ENCODE measurements around the gene KRTAP5-6. TPM values are rescaled to one million over a fixed set of nuclear protein-coding genes. Genes with fewer than 3 reads are reported as not detected.
A peak's percentile ranks its signal among the peaks of the same experiment; 100 is the strongest.
"Not testable (repeated sequence)": the region's sequence is repeated elsewhere in the genome, so short reads cannot be mapped to it uniquely, and the experiment has no call there.

KRTAP5-6 gene
- total and polyA plus RNA-seq, 4 experiments from 2014 or later, result not detected

DNA sequence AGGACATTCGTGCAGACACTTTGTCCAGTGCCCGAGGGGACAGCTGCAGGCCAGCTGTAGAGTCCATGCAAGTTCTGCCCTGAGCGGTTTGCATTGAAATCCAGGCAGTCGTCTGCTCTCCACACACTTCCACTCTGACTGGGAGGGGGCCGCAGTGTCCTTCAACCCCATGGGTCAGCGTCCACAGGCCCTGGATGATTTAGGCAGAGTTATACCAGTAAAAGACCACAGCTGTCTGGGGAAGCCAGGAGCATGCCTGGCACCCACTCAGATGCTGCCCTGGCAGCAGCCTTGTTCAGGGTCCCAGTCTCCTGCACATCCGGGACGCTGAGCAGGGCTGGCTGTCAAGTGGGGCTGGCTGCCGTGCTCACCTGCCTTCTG, 40.9 kb upstream of the KRTAP5-6 start:
- peaks cover 12 to 27% of the 10 kb centered on the region in 2 donors for H3K27me3 Mint-ChIP-seq

DNA sequence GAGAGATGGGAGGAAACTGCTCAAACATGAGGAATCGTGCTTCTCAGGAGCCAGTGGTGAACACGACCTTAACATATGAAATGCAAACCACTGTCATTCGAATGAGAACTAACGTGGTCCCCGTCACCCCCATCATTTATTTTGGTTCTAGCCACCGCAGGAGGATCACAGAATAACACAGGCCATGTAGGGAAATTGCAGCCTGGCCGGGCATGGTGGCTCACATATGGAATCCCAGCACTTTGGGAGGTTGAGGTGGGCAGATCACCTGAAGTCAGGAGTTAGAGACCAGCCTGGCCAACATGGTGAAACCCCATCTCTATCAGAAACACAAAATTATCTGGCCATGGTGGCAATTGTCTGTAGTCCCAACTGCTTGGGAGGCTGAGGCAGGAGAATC, 40.3 kb upstream of the KRTAP5-6 start:
- Histone ChIP-seq H3K36me3 (ENCODE audit: insufficient read depth, low read length) (no peaks in the 10 kb centered on the region), H3K27me3 (ENCODE audit: insufficient read depth, low read length) (no peaks in the 10 kb centered on the region), H3K4me3 (ENCODE audit: low read length in 2 of 2) (no peak overlapping the region), H3K9me3 (ENCODE audit: control insufficient read depth in 1 of 2, low read length in 2 of 2) (no peaks in the 10 kb centered on the region), H3K4me1 (ENCODE audit: insufficient read depth, low read length) (peaks cover 14% of the 10 kb centered on the region), H3K27ac (ENCODE audit: low read depth, low read length) (no peak overlapping the region)
- peaks cover 6 to 15% (median 13%) of the 10 kb centered on the region in 4 donors for H3K4me1 Mint-ChIP-seq
- H3K9me3 Mint-ChIP-seq, result peaks cover 0 to 2% (median 0%) of the 10 kb centered on the region in 8 donors
- no peak for DNase-seq
- ChIA-PET POLR2A (ENCODE audit: partially characterized antibody) (no interaction called here), CTCF (ENCODE audit: partially characterized antibody) (no interaction called here)
- no peak overlapping the region for H3K4me3 Mint-ChIP-seq
- no peaks in the 10 kb centered on the region for H3K36me3 Mint-ChIP-seq
- H3K27ac Mint-ChIP-seq, result no peak overlapping the region
- H3K27me3 Mint-ChIP-seq, result peaks cover 12 to 25% of the 10 kb centered on the region in 2 donors
- intact Hi-C loops (cut with micrococcal nuclease), result no loop called here

More for the DNA sequence above, 40.9 kb upstream of the KRTAP5-6 start:
- Histone ChIP-seq H3K36me3 (ENCODE audit: insufficient read depth, low read length) (no peaks in the 10 kb centered on the region), H3K9me3 (ENCODE audit: control insufficient read depth in 1 of 2, low read length in 2 of 2) (no peaks in the 10 kb centered on the region), H3K4me1 (ENCODE audit: insufficient read depth, low read length) (peaks cover 14% of the 10 kb centered on the region), H3K27ac (ENCODE audit: low read depth, low read length) (no peak overlapping the region), H3K27me3 (ENCODE audit: insufficient read depth, low read length) (no peaks in the 10 kb centered on the region), H3K4me3 (ENCODE audit: low read length in 2 of 2) (no peak overlapping the region)
- Mint-ChIP-seq H3K9me3 (peaks cover 0 to 2% (median 0%) of the 10 kb centered on the region in 8 donors), H3K4me1 (peaks cover 6 to 15% (median 13%) of the 10 kb centered on the region in 4 donors), H3K36me3 (no peaks in the 10 kb centered on the region), H3K27ac (no peak overlapping the region), H3K4me3 (peak overlapping the region in 1 of 8 donors; percentile 26)
- intact Hi-C loops (cut with micrococcal nuclease), result no loop called here
- CTCF ChIA-PET (ENCODE audit: partially characterized antibody), result no interaction called here
- POLR2A ChIA-PET (ENCODE audit: partially characterized antibody), result no interaction called here
- DNase-seq, result no peak

DNA sequence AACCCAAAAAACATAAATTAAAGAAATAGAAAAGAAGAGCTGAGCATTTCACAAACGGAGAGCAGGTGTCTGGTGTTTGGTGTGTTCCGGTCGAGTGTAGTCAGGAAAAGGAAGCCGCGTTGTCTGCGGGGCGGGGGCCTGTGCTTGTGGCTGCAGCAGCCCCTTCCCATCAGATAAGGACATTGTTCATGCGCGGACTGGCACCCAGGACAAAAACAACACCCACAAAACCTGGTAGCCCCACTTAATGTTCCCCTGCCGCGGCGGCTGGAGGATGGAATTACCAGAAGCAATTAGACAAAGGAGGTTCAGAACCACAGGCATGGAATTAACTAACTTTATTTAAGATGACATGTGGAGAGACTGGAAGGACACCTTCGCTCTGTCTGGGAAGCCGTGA, 37.5 kb upstream of the KRTAP5-6 start:
- H3K36me3 ChIP-seq (ENCODE audit: insufficient read depth, low read length), result no peaks in the 10 kb centered on the region
- no peak overlapping the region for H3K27ac ChIP-seq (ENCODE audit: low read depth, low read length)
- H3K27me3 ChIP-seq (ENCODE audit: insufficient read depth, low read length), result no peaks in the 10 kb centered on the region
- H3K9me3 Mint-ChIP-seq, result peaks cover 0 to 4% (median 0%) of the 10 kb centered on the region in 8 donors
- no peaks in the 10 kb centered on the region for H3K36me3 Mint-ChIP-seq
- H3K9me3 ChIP-seq (ENCODE audit: control insufficient read depth in 1 of 2, low read length in 2 of 2), result no peaks in the 10 kb centered on the region
- intact Hi-C loops (cut with micrococcal nuclease), result no loop called here
- ChIA-PET CTCF (ENCODE audit: partially characterized antibody) (interaction anchor here (1.0 to 1.7 kb wide), 2 partner anchors 9 to 34 kb away, joined by 3 to 4 read pairs; no protein-coding TSS in a partner anchor), POLR2A (ENCODE audit: partially characterized antibody) (no interaction called here)
- peaks cover 9 to 24% of the 10 kb centered on the region in 2 donors for H3K27me3 Mint-ChIP-seq
- peak overlapping the region in 6 of 8 donors; percentile 32 to 70 (median 52) for H3K4me3 Mint-ChIP-seq
- H3K4me1 Mint-ChIP-seq, result peaks cover 8 to 21% (median 17%) of the 10 kb centered on the region in 4 donors
- peaks cover 14% of the 10 kb centered on the region for H3K4me1 ChIP-seq (ENCODE audit: insufficient read depth, low read length)
- H3K27ac Mint-ChIP-seq, result peak overlapping the region in 2 of 7 donors; percentile 68 to 69
- peak in 2 of 5 donors; percentile 9 to 19 for DNase-seq
- no peak overlapping the region for H3K4me3 ChIP-seq (ENCODE audit: low read length in 2 of 2)

DNA sequence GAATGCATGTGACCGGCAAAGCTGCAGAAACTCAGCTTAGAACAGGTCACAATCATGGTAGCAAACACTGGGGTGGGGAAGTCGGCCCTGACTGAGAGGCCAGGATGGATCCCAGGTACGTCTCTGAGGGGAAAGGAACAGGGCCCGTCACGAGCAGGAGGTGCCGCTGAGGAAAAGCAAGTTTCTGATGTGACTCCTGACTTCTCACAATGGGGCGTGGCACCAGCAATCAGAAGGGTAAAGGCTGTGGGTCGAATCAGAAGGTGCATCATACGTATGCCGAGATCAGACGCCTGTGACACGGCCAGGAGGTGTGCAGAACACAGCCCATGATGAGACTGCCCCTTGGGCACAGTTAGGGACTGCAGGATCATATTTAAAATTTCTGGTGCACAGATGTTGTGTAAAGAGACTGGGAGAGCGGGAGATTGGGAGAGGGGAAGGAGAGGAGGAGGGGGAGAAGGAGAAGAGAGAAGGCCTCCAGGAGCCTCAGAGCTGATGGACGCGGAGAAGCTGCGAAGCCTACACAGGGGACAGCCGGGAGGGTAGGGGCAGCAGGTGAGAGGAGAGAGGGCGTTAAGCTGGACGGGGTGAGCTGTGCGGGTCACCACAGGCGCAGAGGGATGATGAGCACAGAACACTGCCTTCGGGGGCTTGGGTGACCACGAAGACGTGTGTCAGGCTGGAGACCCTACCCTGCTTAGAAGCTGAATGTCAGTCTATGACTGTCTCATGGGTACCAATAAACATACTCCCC, 36.7 kb upstream of the KRTAP5-6 start:
- Mint-ChIP-seq H3K27ac (peak overlapping the region in 2 of 7 donors; percentile 32 to 42), H3K27me3 (peaks cover 10 to 23% of the 10 kb centered on the region in 2 donors), H3K4me1 (peaks cover 8 to 21% (median 17%) of the 10 kb centered on the region in 4 donors), H3K4me3 (peak overlapping the region in 2 of 8 donors; percentile 21 to 44), H3K36me3 (no peaks in the 10 kb centered on the region), H3K9me3 (peaks cover 0 to 4% (median 0%) of the 10 kb centered on the region in 8 donors)
- CTCF ChIA-PET (ENCODE audit: partially characterized antibody), result interaction anchor here (1.7 kb wide), 1 partner anchor 33 kb away, joined by 4 read pairs; no protein-coding TSS in a partner anchor
- DNase-seq, result no peak
- intact Hi-C loops (cut with micrococcal nuclease), result no loop called here
- Histone ChIP-seq H3K27ac (ENCODE audit: low read depth, low read length) (no peak overlapping the region), H3K27me3 (ENCODE audit: insufficient read depth, low read length) (no peaks in the 10 kb centered on the region), H3K4me1 (ENCODE audit: insufficient read depth, low read length) (peaks cover 14% of the 10 kb centered on the region), H3K9me3 (ENCODE audit: control insufficient read depth in 1 of 2, low read length in 2 of 2) (no peaks in the 10 kb centered on the region), H3K4me3 (ENCODE audit: low read length in 2 of 2) (no peak overlapping the region), H3K36me3 (ENCODE audit: insufficient read depth, low read length) (no peaks in the 10 kb centered on the region)
- POLR2A ChIA-PET (ENCODE audit: partially characterized antibody), result no interaction called here

DNA sequence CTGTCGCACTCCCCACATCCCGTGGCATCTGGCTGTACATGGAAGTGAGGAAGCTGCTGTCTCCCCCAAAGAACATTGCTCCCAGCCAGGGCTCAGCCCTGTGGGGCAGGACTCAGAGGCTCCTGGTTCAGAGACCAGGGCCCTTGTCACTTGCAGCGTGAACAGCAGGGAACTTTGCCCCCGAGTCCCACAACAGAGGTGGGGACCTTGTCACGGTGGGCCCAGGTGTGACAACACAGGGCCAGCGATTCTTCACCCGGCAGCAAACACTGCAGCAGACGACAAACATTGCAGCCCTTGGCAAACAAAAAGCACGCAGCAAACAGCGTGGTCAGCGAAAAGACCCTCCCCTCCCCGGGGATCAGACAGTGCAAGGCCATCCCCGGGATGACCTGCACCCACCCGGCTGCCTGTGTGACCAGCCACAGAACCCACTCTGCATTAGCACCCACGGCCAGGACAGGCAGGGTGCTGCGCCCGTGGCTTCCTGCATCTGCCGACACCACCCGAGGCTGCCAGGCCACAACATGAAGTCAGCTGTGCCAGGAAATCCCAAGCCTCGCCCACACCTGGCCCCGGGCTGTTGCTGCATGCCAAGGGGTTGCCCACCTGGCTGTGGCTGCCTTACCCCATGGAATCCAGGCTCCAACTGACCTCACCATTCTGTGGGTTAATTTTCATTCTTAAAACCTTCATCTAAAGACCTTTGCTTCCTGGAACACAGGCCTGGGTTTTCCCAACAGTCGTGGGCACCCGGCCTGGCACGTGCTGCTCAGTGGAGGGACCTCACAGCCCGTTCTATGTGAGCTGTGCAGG, 35.3 kb upstream of the KRTAP5-6 start:
- DNase-seq; H3K27me3 ChIP-seq (ENCODE audit: insufficient read depth, low read length); H3K9me3 Mint-ChIP-seq; intact Hi-C loops (cut with micrococcal nuclease); CTCF ChIA-PET (ENCODE audit: partially characterized antibody); H3K4me3 ChIP-seq (ENCODE audit: low read length in 2 of 2); H3K27ac Mint-ChIP-seq; H3K4me3 Mint-ChIP-seq; H3K27ac ChIP-seq (ENCODE audit: low read depth, low read length); H3K36me3 Mint-ChIP-seq; POLR2A ChIA-PET (ENCODE audit: partially characterized antibody); H3K9me3 ChIP-seq (ENCODE audit: control insufficient read depth in 1 of 2, low read length in 2 of 2); H3K36me3 ChIP-seq (ENCODE audit: insufficient read depth, low read length): not testable (repeated sequence)
- peaks cover 14% of the 10 kb centered on the region for H3K4me1 ChIP-seq (ENCODE audit: insufficient read depth, low read length)
- peaks cover 7 to 21% of the 10 kb centered on the region in 2 donors for H3K27me3 Mint-ChIP-seq
- peaks cover 8 to 21% (median 17%) of the 10 kb centered on the region in 4 donors for H3K4me1 Mint-ChIP-seq

DNA sequence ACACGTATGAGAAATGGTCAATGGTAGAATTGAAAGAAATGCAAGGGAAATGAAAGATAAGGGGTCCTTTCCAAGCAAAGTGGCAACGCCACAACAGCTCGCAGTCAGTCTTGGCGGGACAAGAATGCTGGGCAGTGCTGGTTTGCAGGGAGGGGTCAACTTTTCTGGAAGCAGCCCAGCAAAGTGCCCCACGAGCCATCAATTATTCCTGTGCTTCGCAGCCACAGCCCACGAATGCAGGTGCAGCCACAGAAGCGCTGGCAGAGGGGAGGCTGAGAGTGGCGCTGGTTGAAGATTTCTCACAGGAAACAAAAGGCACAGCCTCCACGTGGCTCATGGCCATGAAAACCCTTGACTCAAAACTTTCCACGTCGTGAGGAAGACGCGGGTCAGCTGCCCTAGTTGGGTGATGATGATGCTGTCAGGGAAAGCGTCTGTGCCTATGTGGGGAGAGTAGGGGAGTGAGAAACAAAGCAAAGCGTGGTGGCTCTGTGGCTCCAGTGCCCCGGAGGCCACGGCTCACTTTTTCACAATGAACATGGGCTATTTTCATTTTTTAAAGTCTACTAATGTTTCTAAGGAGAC, 34.2 kb upstream of the KRTAP5-6 start:
- H3K9me3 ChIP-seq (ENCODE audit: control insufficient read depth in 1 of 2, low read length in 2 of 2); intact Hi-C loops (cut with micrococcal nuclease); H3K4me3 Mint-ChIP-seq: not testable (repeated sequence)

DNA sequence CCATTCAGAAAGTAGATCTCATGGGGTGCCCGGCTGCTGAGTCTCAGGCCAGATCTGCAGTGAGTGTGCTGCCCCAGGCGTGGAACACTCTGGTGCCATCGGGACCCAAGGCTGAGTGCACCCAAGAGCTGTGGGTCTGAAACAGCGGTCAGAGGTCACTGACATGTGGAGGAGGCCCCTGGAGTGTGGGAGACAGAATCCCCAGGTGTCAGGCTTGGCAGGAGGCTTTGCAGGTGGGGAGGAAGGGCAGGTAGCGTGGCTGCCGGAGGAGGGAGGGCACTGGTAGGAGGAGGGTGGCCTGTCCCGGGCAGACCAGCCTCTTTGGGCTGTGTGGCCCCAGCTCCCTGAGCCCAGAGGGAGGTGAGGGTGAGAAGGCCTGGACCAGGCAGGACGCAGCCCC, 31.7 kb upstream of the KRTAP5-6 start:
- no peaks in the 10 kb centered on the region for H3K9me3 ChIP-seq (ENCODE audit: control insufficient read depth in 1 of 2, low read length in 2 of 2)
- no peak overlapping the region for H3K4me3 Mint-ChIP-seq

More for the DNA sequence above, 34.2 kb upstream of the KRTAP5-6 start:
- H3K27ac Mint-ChIP-seq; H3K36me3 Mint-ChIP-seq; H3K4me3 ChIP-seq (ENCODE audit: low read length in 2 of 2); H3K27me3 ChIP-seq (ENCODE audit: insufficient read depth, low read length); H3K9me3 Mint-ChIP-seq; POLR2A ChIA-PET (ENCODE audit: partially characterized antibody); H3K27ac ChIP-seq (ENCODE audit: low read depth, low read length); H3K36me3 ChIP-seq (ENCODE audit: insufficient read depth, low read length); CTCF ChIA-PET (ENCODE audit: partially characterized antibody); DNase-seq: not testable (repeated sequence)
- H3K4me1 ChIP-seq (ENCODE audit: insufficient read depth, low read length), result peaks cover 14% of the 10 kb centered on the region
- peaks cover 8 to 21% (median 17%) of the 10 kb centered on the region in 4 donors for H3K4me1 Mint-ChIP-seq
- peaks cover 8 to 22% of the 10 kb centered on the region in 2 donors for H3K27me3 Mint-ChIP-seq

More for the DNA sequence above, 31.7 kb upstream of the KRTAP5-6 start:
- Mint-ChIP-seq H3K9me3 (peaks cover 0 to 4% (median 0%) of the 10 kb centered on the region in 8 donors), H3K27me3 (peaks cover 13 to 14% of the 10 kb centered on the region in 2 donors), H3K36me3 (no peaks in the 10 kb centered on the region), H3K4me1 (peaks cover 3 to 13% (median 6%) of the 10 kb centered on the region in 4 donors), H3K27ac (no peak overlapping the region)
- no peak for DNase-seq
- Histone ChIP-seq H3K27ac (ENCODE audit: low read depth, low read length) (no peak overlapping the region), H3K27me3 (ENCODE audit: insufficient read depth, low read length) (peaks cover 3% of the 10 kb centered on the region), H3K36me3 (ENCODE audit: insufficient read depth, low read length) (no peaks in the 10 kb centered on the region), H3K4me1 (ENCODE audit: insufficient read depth, low read length) (no peaks in the 10 kb centered on the region), H3K4me3 (ENCODE audit: low read length in 2 of 2) (no peak overlapping the region)
- POLR2A ChIA-PET (ENCODE audit: partially characterized antibody), result no interaction called here
- intact Hi-C loops (cut with micrococcal nuclease), result no loop called here
- CTCF ChIA-PET (ENCODE audit: partially characterized antibody), result no interaction called here
